ENCODE measurements around the gene PPM1D.
"Not testable (repeated sequence)": the region's sequence is repeated elsewhere in the genome, so short reads cannot be mapped to it uniquely, and the experiment has no call there.

PPM1D gene

DNA sequence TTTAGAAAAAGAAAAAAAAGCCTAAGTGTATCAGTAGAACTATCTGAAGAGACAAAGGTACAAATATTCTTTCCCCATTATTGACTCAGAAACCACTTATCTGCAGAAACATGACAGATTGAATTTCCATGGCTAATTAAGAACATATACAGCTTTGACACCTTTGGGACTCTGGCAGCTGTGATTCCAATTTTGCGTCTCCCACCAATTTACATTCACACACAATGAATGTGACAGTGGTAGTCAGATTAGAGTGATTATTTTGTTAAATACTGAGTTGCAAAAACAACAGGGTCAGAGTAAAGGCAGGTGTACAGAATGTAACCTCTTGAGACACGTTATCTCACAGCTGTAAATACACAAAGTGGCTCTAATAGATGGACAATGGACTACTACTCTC, 5.3 kb upstream of the PPM1D start:
- no peak for DNase-seq

DNA sequence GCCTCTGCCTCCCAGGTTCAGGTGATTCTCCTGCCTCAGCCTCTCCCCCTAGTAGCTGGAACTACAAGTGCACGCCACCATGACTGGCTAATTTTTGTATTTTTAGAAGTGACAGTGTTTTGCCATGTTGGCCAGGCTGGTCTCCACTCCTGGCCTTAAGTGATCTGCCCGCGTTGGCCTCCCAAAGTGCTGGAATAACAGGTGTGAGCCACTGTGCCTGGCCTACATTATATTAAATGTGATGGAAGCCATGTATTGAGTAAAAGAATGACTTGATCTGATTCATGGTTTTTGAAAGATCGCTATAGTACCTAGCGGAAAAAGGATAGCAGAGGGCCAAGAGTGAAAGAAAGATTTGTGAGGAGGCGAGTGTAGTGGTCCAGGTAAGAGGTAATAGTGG, 2.7 kb upstream of the PPM1D start:
- DNase-seq, result no peak

DNA sequence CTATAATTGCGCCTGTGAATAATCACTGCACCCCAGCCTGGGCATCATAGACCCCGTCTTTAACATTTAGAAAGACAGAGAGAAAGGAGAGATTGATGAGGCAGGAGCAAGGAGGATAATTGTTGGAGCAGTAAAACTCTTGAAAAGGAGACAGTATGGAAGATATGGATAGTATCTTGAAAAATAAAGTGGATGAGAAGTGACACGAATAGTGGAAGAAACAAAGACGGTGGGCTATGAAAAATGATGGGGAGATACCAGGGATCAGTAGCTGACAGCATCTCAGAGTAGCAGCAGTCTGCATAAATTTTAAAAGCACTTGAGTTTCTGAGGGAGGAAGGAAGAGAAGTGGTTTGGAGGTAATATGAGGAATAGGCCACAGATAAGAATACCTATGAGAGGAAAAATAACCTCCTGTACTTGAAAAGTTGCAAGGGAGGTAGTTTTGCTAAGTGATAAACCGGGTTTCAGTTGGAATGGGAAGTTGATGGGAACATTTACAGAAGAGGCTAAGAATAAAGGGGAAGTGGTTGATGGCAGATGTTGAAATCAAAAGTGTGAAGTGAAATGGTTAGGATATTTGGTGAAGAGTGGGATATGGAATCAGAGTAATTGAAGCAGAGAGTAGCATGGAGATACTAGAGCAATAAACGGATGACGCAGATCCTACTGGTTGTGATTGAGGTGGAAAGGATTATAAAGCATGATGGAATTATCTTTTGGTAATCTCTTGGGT, 1.8 kb upstream of the PPM1D start:
- no peak for DNase-seq

- no peak for DNase-seq
Observed at GRCh38 chr17:60599220-60599619, 773 bp upstream of the PPM1D start.

- peak; percentile 40 for DNase-seq
Observed at GRCh38 chr17:60600490-60601446, 775 bp downstream of the PPM1D start.

GRCh38 chr17:60601447-60602384, 1.7 kb downstream of the PPM1D start:
- no peak for DNase-seq

GRCh38 chr17:60602385-60602742, 2.4 kb downstream of the PPM1D start:
- no peak for DNase-seq

GRCh38 chr17:60602871-60603270, 2.9 kb downstream of the PPM1D start:
- DNase-seq, result no peak

DNA sequence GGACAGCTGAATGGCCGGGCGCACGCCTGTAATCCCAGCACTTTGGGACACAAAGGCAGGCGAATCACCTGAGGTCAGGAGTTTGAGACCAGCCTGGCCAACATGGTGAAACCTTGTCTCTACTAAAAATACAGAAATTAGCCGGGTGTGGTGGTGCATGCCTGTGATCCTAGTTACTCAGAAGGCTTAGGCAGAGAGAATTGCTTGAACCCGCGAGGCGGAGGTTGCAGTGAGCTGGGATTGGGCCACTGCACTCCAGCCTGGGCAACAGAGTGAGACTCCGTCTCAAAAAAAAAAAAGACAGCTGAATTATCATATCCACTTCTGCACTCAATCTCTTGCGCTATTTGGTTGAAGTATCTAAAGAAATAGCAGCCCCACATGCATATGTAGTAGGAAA, 3.5 kb downstream of the PPM1D start:
- DNase-seq, result not testable (repeated sequence)

DNA sequence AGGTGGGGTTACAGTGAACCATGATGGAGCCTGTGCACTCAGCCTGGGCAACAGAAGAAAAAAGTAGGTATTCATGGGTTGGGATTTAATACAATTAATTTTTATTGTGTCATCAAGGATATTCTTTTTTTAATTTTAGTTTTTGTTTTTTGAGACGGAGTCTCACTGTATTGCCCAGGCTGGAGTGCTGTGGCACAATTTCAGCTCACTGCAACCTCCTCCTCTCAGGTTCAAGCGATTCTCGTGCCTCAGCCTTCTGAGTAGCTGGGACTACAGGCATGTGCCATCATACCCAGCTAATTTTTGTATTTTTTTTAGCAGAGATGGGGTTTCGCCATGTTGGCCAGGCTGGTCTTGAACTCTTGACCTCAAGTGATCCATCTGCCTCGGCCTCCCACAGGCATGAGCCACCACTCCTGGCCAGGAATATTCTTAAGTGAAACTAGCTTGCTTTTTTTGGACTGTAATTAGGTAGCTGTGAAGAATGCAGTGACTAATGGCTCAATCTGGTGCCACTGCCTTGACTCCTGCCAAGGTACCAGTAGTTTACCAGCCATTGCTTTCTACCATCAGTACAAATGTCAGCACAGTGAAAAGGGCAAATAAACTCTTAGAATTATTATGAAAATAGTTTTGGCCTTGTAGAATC, 4.8 kb downstream of the PPM1D start:
- no peak for DNase-seq

- DNase-seq, result no peak
Observed at GRCh38 chr17:60606036-60606435, 6.0 kb downstream of the PPM1D start.

GRCh38 chr17:60610473-60610872, 10.5 kb downstream of the PPM1D start:
- no peak for DNase-seq

DNA sequence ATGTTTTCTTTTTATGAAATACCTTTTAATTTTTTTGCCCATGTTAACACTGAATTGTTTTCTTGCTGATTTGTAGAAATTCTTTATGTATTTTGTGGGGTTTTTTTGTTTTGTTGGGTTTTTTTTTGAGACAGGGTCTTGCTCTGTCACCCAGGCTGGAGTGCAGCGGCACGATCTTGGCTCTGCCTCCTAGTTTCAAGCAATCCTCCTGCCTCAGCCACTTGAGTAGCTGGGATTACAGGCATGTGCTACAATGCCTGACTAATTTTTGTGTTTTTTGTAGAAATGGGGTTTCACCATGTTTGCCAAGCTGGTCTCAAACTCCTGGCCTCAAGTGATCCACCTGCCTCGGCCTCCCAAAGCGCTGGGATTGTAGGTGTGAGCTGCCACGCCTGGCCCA, 11.3 kb downstream of the PPM1D start:
- not testable (repeated sequence) for DNase-seq

- DNase-seq, result no peak
Observed at GRCh38 chr17:60613325-60613724, 13.3 kb downstream of the PPM1D start.

GRCh38 chr17:60613796-60614195, 13.8 kb downstream of the PPM1D start:
- not testable (repeated sequence) for DNase-seq

GRCh38 chr17:60614247-60614646, 14.3 kb downstream of the PPM1D start:
- not testable (repeated sequence) for DNase-seq

DNA sequence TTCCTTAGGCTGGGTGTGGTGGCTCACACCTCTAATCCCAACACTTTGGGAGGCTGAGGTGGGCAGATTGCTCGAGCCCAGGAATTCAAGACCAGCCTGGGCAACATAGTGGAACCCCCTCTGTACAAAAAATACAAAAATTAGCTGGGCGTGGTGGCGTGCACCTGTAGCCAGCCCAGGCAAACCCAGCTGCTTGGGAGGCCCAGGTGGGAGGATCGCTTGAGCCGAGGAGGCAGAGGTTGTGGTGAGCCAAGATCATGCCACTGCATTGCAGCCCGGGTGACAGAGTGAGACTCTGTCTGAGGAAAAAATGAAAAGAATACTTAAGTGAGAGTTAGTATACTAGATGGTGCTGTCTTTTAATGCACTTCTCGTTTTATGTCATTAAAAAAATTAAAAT, 15.1 kb downstream of the PPM1D start:
- no peak for DNase-seq

GRCh38 chr17:60615840-60616239, 15.8 kb downstream of the PPM1D start:
- DNase-seq, result no peak

GRCh38 chr17:60618080-60618479, 18.1 kb downstream of the PPM1D start:
- no peak for DNase-seq

- no peak for DNase-seq
Observed at GRCh38 chr17:60618854-60619526, 19.0 kb downstream of the PPM1D start.

GRCh38 chr17:60622961-60623360, 23.0 kb downstream of the PPM1D start:
- no peak for DNase-seq

DNA sequence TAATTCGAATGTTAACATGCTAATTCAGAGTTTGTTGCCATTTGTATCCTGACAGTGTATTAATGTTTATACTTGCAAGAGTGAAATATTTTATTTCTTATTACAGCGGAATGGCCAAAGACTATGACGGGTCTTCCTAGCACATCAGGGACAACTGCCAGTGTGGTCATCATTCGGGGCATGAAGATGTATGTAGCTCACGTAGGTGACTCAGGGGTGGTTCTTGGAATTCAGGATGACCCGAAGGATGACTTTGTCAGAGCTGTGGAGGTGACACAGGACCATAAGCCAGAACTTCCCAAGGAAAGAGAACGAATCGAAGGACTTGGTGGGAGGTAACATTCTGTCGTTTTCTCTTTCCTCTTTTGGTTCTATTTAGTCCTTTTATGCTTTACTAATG, 23.4 kb downstream of the PPM1D start:
- no peak for DNase-seq
